GM12891 (cell line): ENCODE results near the gene MACO1.

Source experiments
- PAX5 ChIP-seq: IDR thresholded peaks from 2 replicates; pipeline ENCODE4 v1.6.1; 2011; ENCODE audit warnings: low read length, moderate library complexity, mild to moderate bottlenecking; ENCODE audit not compliant: insufficient read depth, severe bottlenecking
- POLR2A ChIP-seq: IDR thresholded peaks from 2 replicates; pipeline ENCODE4 v1.6.1; 2011; ENCODE audit warnings: low read depth, low read length, control low read depth
- POLR2AphosphoS5 ChIP-seq: IDR thresholded peaks from 2 replicates; pipeline ENCODE4 v1.6.1; 2011; ENCODE audit warnings: low read depth, low read length, control low read depth
- POU2F2 ChIP-seq: IDR thresholded peaks from 2 replicates; pipeline ENCODE4 v1.6.1; 2011; ENCODE audit warnings: low read depth, mild to moderate bottlenecking, control low read depth, low read length, moderate library complexity
- SPI1 ChIP-seq: IDR thresholded peaks from 2 replicates; pipeline ENCODE4 v1.6.1; 2011; ENCODE audit warnings: low read depth, low read length, control low read depth

DNA sequence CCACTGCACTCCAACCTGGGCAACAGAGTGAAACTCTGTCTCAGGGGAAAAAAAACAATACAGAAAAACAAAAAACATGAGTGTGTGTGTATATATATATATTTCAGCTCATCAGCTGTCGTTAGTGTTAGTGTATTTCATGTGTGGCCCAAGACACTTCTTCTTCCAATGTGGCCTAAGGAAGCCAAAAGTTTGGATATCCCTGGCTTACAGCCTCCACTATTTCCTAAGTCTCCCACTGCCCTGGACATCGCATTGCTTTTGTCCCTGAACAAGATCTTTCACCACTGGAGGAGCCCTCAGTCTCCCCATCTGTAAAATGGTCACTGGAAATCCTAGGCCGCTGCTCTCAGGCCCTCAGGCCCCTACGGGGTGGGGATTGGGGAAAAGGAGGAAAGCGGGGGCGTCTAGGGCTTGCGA, 112.3 kb downstream of the MACO1 start:
- TF ChIP-seq POLR2A = no peak
- TF ChIP-seq SPI1 = no peak
- no peak for TF ChIP-seq POLR2AphosphoS5
- TF ChIP-seq PAX5 = no peak
- TF ChIP-seq POU2F2 = no peak
